HG03175 (cell line): ENCODE data around the gene CDC42BPG.

Experiments used
- ATAC-seq: cut with Tn5 transposase; IDR thresholded peaks from one replicate; pipeline ENCODE4 v1.9.1; 2021; ENCODE audit warnings: mild to moderate bottlenecking, moderate library complexity; ENCODE audit not compliant: unreplicated experiment

The CDC42BPG gene

GRCh38 chr11:64804346-64805210 lies 39.9 kb downstream of the CDC42BPG start:
- ATAC-seq, result no peak

- no peak for ATAC-seq
Measured at GRCh38 chr11:64803846-64804345, 40.6 kb downstream of the CDC42BPG start.

GRCh38 chr11:64803158-64803845 lies 41.2 kb downstream of the CDC42BPG start, which contains the start of gene MAP4K2:
Gene MAP4K2 (minus strand): TSS chr11:64803214. CDS start chr11:64803149, 65 bp downstream.
- peak; percentile 59 for ATAC-seq

- ATAC-seq, result peak; percentile 30
Measured at GRCh38 chr11:64802370-64803157, 41.9 kb downstream of the CDC42BPG start.

- no peak for ATAC-seq
Measured at GRCh38 chr11:64801561-64802369, 42.7 kb downstream of the CDC42BPG start.

GRCh38 chr11:64801158-64801464 lies 43.3 kb downstream of the CDC42BPG start:
- no peak for ATAC-seq

GRCh38 chr11:64800303-64801157 lies 43.9 kb downstream of the CDC42BPG start:
- no peak for ATAC-seq

- ATAC-seq, result no peak
Measured at GRCh38 chr11:64799623-64800302, 44.7 kb downstream of the CDC42BPG start.

- ATAC-seq, result no peak
Measured at GRCh38 chr11:64799256-64799622, 45.2 kb downstream of the CDC42BPG start.

- no peak for ATAC-seq
Measured at GRCh38 chr11:64796757-64797541, 47.5 kb downstream of the CDC42BPG start.

GRCh38 chr11:64796047-64796756 lies 48.3 kb downstream of the CDC42BPG start:
- no peak for ATAC-seq

- no peak for ATAC-seq
Measured at GRCh38 chr11:64794526-64794925, 49.9 kb downstream of the CDC42BPG start.

- no peak for ATAC-seq
Measured at GRCh38 chr11:64793271-64794160, 50.9 kb downstream of the CDC42BPG start.

- ATAC-seq, result no peak
Measured at GRCh38 chr11:64792482-64792881, 52.0 kb downstream of the CDC42BPG start.

- ATAC-seq, result no peak
Measured at GRCh38 chr11:64791781-64792291, 52.6 kb downstream of the CDC42BPG start.
